HG02885 (cell line): ENCODE results near the gene PTGDS.
A peak's percentile ranks its signal among the peaks of the same experiment; 100 is the strongest.
"Not testable (repeated sequence)": the region's sequence is repeated elsewhere in the genome, so short reads cannot be mapped to it uniquely, and the experiment has no call there.

Experiments used
- ATAC-seq: cut with Tn5 transposase; IDR thresholded peaks from one replicate; pipeline ENCODE4 v1.9.1; 2021; ENCODE audit warnings: mild to moderate bottlenecking; ENCODE audit not compliant: unreplicated experiment, poor library complexity

Gene PTGDS

GRCh38 chr9:136985853-136986252 is 8.5 kb downstream of the PTGDS start:
- ATAC-seq: no peak

GRCh38 chr9:136988872-136989271 is 11.6 kb downstream of the PTGDS start:
- ATAC-seq: no peak

DNA sequence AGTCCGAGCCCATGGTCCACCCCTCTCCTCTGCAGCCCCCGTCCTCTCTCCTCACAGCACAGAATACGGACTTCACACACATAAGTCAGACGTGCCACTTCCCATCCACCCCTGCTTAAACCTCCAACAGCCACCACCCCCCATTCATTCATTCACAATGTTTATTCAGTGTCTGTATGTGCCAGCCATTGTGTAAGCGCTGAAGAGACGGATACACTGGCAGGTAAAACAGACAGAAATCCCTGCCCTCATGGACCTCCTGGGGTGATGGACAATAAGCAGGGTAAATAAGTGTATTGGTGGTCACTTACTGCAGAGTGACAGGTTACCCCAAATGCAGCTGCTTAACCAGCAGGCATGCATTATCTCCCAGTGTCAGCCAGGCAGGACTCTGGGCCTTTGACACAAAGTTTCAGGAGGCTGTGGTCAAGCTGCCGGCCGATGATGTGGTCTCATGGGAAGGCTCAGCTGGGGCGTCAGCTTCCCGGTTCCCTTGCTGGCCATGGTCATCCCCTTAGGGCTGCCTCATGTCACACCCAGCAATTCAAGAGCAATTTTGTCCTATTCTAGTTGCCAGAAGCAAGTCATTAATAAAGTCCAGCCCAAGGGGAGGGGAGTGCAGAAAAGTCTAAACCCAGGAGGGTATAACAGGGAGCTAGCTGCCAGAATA is 13.1 kb downstream of the PTGDS start:
- no peak for ATAC-seq

- peak; percentile 92 for ATAC-seq
Observed at GRCh38 chr9:136991993-136992818, 14.9 kb downstream of the PTGDS start, which contains the start of gene PAXX. TSS of gene PAXX (plus strand) at chr9:136992422. CDS start at chr9:136992444, 22 bp downstream.

GRCh38 chr9:136992819-136993369 is 15.6 kb downstream of the PTGDS start:
- no peak for ATAC-seq

DNA sequence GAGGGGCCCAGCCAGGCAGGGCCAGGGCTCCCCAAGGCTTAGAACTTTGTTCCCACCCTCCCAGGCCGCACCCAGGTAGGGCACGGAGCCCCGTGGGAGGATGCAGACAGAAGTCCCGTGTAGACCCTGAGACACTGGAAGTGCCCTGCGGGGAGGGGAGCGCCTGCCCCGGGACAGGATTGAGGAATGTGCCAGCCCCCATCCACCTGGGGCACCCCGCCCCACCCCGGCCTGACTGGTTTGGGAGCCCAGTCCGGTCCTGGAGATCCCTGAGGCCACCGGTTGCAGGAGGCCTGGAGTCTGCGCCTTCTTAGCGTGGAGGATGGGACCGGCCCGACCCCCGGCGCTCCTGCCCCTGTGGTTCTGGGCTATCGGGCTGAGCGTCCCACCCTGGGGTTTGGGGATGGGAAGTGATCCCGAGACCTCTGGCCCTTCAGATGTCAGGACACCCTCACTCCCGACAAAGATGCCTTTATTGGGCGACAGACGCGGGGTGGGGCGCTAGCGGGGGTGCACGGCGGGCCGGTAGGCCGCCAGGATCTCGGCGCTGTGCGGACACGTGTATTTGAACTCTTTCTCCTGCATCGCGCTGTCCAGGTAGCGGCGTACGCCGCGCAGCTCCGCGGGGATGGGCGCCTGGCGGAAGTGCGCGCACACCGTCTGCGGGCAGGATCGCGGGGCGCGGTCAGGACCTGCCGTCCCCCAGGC is 17.0 kb downstream of the PTGDS start:
- ATAC-seq: no peak

GRCh38 chr9:136994888-136995230 is 17.6 kb downstream of the PTGDS start:
- no peak for ATAC-seq

GRCh38 chr9:136995362-136995761 is 18.1 kb downstream of the PTGDS start:
- no peak for ATAC-seq

GRCh38 chr9:136995772-136996311 is 18.5 kb downstream of the PTGDS start:
- ATAC-seq: no peak

DNA sequence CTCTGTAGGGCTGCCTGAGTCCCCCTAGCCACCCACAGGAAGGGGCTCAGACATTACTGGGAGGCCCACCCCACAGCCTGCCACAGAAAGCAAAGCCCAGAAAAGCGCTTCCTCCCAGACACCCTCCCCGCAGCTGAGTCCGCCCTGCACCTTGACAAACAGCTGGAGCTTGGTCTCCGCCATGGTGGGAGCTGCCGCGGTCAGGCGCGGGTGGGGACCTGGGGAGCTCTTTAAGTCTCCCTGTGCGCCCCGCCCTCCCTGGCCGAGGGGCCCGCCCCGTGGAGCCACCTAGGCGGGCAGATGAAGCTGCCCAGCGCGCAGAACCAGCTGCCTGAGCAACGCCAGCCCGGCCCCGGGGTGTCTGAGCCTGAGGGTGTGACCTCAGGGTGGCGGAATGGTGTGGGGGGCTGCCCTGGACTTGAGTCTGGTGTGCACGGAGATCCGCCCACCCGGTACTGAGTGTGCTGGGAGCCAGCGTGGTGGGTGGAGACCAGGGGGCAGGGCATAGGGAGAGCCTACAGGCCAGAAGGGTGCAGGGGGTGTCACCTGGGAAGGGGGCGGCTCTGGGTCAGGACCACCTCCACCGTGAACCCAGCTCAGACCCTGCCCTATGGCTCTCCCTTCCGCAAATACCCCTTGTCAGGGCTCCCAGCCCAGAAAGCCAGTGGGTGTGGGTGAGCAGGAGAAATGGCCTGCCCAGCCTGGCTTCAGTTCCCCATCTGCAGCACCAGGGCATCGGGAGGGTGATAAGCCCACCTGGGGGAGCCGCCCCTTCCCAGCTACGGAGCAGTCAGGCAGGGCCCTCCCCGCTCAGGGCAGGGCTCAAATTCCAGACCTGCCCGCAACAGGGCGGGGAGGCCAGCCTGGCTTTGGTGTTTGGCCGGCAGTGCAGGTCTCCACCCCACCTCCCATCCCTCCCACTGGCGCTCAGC is 19.3 kb downstream of the PTGDS start, which contains the start of gene CLIC3:
Gene CLIC3 (minus strand): TSS at position 208 of the 932 bp plus-strand sequence. CDS start 25 bp downstream, at position 183.
- ATAC-seq: no peak

GRCh38 chr9:136997371-136997770 is 20.1 kb downstream of the PTGDS start:
- ATAC-seq: no peak

DNA sequence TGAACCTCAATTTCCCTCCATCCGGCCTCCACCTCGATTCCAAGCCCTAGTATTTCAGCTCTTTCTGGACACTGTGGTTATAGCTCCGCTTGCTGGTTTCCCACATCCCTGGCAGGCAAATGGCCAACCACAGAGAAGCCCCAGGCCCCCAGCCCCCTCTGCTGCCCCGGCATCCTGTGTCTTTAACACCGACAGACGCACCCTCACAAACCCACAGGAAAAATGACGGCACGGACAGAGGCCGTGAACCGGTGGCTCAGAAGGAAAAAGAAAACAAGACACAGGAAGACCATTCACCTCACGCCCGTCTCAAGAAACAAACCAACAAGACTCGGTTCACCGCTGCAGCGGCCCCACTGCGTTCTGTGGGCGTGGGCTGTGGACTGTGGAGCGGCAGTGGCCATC is 20.5 kb downstream of the PTGDS start:
- ATAC-seq: no peak

- peak; percentile 69 for ATAC-seq
Observed at GRCh38 chr9:137000177-137000930, 23.1 kb downstream of the PTGDS start.

DNA sequence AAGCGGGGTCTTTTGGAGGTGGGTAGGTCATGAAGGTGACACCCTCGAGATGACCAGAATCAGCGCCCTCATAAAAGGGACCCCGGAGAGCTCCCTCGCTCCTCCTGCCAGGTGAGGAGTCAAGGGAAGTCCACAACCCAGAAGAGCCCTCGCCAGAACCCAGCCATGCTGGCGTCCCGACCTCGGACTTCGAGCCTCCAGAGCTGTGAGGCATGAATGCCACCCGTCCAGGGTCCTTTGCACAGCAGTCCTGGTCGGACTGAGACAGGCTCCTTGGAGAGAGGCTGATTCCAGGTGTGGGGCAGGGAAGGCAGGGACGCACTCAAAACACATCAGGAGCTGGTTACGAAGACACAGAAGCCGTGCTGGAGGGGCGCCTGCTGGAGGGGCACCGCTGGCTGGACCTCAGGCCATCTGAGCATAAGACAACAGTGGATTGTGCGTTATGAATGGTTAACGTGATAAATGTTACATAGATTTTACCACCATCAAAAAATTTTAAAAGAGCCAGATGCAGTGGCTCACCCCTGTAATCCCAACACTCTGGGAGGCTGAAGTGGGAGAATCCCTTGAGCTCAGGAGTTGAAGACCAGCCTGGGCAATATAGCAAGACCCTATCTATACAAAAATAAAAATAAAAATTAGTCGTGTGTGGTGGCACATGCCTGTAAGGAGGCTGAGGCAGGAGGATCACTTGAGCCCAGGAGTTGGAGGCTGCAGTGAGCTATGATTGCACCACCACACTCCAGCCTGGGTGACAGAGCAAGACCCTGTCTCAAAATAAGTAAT is 24.7 kb downstream of the PTGDS start:
- no peak for ATAC-seq

- ATAC-seq: no peak
Observed at GRCh38 chr9:137002646-137003041, 25.3 kb downstream of the PTGDS start.

- not testable (repeated sequence) for ATAC-seq
Observed at GRCh38 chr9:137004285-137004684, 27.0 kb downstream of the PTGDS start.

GRCh38 chr9:137006116-137007003 is 29.1 kb downstream of the PTGDS start:
- no peak for ATAC-seq
